Astrocyte of the cerebellum (primary cell): ENCODE results near the gene ZMYND10.

ENCODE experiments used
- DNase-seq: peaks from one replicate; pipeline ENCODE4 v3.0.0-alpha.2; 2011; ENCODE audit warnings: low read depth
- H3K4me3 ChIP-seq: 2 replicates; pipeline ENCODE4 v1.5.1; 2011; ENCODE audit warnings: mild to moderate bottlenecking, low read depth, low read length, moderate library complexity
- CTCF ChIP-seq: IDR thresholded peaks from 2 replicates; pipeline ENCODE4 v1.5.1; 2012; ENCODE audit warnings: low read length, low read depth, moderate library complexity, mild to moderate bottlenecking; ENCODE audit errors: missing control alignments
- in situ Hi-C: cut with HindIII; loops from 2 replicates; pipeline ENCODE4 v1.10.0; 2017; ENCODE audit warnings: low sequenced_read_pairs

The ZMYND10 gene

GRCh38 chr3:50304601-50305000 lies 40.9 kb downstream of the ZMYND10 start:
- DNase-seq = no peak
- in situ Hi-C loops = no loop called here

GRCh38 chr3:50303013-50303815 lies 42.3 kb downstream of the ZMYND10 start, which contains the start of gene HYAL1:
TSS of gene HYAL1 (minus strand) at chr3:50303574. CDS start at chr3:50302956, 618 bp downstream.
- no peak for DNase-seq
- in situ Hi-C loops = no loop called here
- TF ChIP-seq CTCF = peak; percentile 9
- H3K4me3 ChIP-seq = no peak within 1 kb of the TSS

More at GRCh38 chr3:50304601-50305000, 40.9 kb downstream of the ZMYND10 start:
- no peak overlapping the region for H3K4me3 ChIP-seq
- no peak for TF ChIP-seq CTCF

GRCh38 chr3:50302095-50303012 lies 43.2 kb downstream of the ZMYND10 start:
- no peak overlapping the region for H3K4me3 ChIP-seq
- in situ Hi-C loops = no loop called here
- no peak for DNase-seq
- no peak for TF ChIP-seq CTCF

GRCh38 chr3:50300681-50301254 lies 44.8 kb downstream of the ZMYND10 start:
- DNase-seq = no peak
- TF ChIP-seq CTCF = no peak
- H3K4me3 ChIP-seq = no peak overlapping the region
- in situ Hi-C loops = no loop called here

- no peak for DNase-seq
- in situ Hi-C loops = no loop called here
- H3K4me3 ChIP-seq = peak overlapping the region; percentile 79
- no peak for TF ChIP-seq CTCF
Observed at GRCh38 chr3:50299929-50300680, 45.4 kb downstream of the ZMYND10 start.

GRCh38 chr3:50299638-50299928 lies 45.9 kb downstream of the ZMYND10 start:
- no peak for DNase-seq
- in situ Hi-C loops = no loop called here
- TF ChIP-seq CTCF = no peak
- H3K4me3 ChIP-seq = peak overlapping the region; percentile 79
